HepG2 (cell line): ENCODE data around the gene PRM2. TPM values are rescaled to one million over a fixed set of nuclear protein-coding genes. Genes with fewer than 3 reads are reported as not detected.

Experiments used
- ATF7 ChIP-seq, 2 experiments: fragments of 450-650 bp in 1 of 2; sonication (generic) in 1 of 2; formaldehyde crosslinking in 1 of 2; IDR thresholded peaks; 2 replicates each; pipeline versions ENCODE4 v1.4.0 to v1.6.1; 2016 to 2020; ENCODE audit warnings: antibody characterized with exemption in 1 of 2, mild to moderate bottlenecking in 1 of 2, missing genetic modification reagents in 1 of 2
- FOXP1 ChIP-seq, 2 experiments: fragments of 450-650 bp in 1 of 2; IDR thresholded peaks; 2 replicates each; pipeline ENCODE4 v1.6.1; 2017 to 2018; ENCODE audit warnings: antibody characterized with exemption in 1 of 2
- KDM1A ChIP-seq: IDR thresholded peaks from 2 replicates; pipeline ENCODE4 v1.6.1; 2016; ENCODE audit warnings: missing compliant biosample characterization
- PHF5A ChIP-seq: IDR thresholded peaks from one replicate; pipeline ENCODE4 v1.6.1; 2018; ENCODE audit warnings: low read depth, missing genetic modification reagents; ENCODE audit not compliant: unreplicated experiment
- SAP130 ChIP-seq: IDR thresholded peaks from 2 replicates; pipeline ENCODE4 v1.6.1; 2016; ENCODE audit warnings: low read depth
- ZBTB8A ChIP-seq: sonication (generic); formaldehyde crosslinking; IDR thresholded peaks from 2 replicates; pipeline ENCODE4 v1.4.0; 2020; ENCODE audit warnings: mild to moderate bottlenecking, low read depth, missing genetic modification reagents, borderline replicate concordance
- ZFY ChIP-seq: sonication (generic); formaldehyde crosslinking; IDR thresholded peaks from 2 replicates; pipeline ENCODE4 v1.4.0; 2020; ENCODE audit warnings: missing genetic modification reagents
- ZNF232 ChIP-seq: sonication (generic); formaldehyde crosslinking; IDR thresholded peaks from 2 replicates; pipeline ENCODE4 v1.4.0; 2020; ENCODE audit warnings: missing genetic modification reagents, borderline replicate concordance
- ZNF235 ChIP-seq: sonication (generic); formaldehyde crosslinking; IDR thresholded peaks from 2 replicates; pipeline ENCODE4 v1.8.1; 2023; ENCODE audit warnings: mild to moderate bottlenecking, missing genetic modification reagents, borderline replicate concordance
- ZNF431 ChIP-seq: sonication (generic); formaldehyde crosslinking; IDR thresholded peaks from 2 replicates; pipeline ENCODE4 v1.9.0; 2022; ENCODE audit warnings: missing genetic modification reagents, low read depth, mild to moderate bottlenecking, borderline replicate concordance
- ZNF552 ChIP-seq: sonication (generic); formaldehyde crosslinking; IDR thresholded peaks from 2 replicates; pipeline ENCODE4 v1.9.0; 2022; ENCODE audit warnings: missing genetic modification reagents, mild to moderate bottlenecking, borderline replicate concordance
- ZNF563 ChIP-seq: sonication (generic); formaldehyde crosslinking; IDR thresholded peaks from 2 replicates; pipeline ENCODE4 v1.8.0; 2022; ENCODE audit warnings: mild to moderate bottlenecking, moderate library complexity, missing genetic modification reagents
- ZNF607 ChIP-seq: sonication (generic); formaldehyde crosslinking; IDR thresholded peaks from 2 replicates; pipeline ENCODE4 v1.5.1; 2020; ENCODE audit warnings: missing genetic modification reagents, mild to moderate bottlenecking, borderline replicate concordance
- ZNF780A ChIP-seq: sonication (generic); formaldehyde crosslinking; IDR thresholded peaks from 2 replicates; pipeline ENCODE4 v1.8.0; 2022; ENCODE audit warnings: mild to moderate bottlenecking, missing genetic modification reagents, moderate library complexity
- ZSCAN29 ChIP-seq: sonication (generic); formaldehyde crosslinking; conservative IDR thresholded peaks from 2 replicates; pipeline ENCODE4 v1.4.0; 2020; ENCODE audit warnings: mild to moderate bottlenecking, missing genetic modification reagents
- polyA plus RNA-seq, 8 experiments: library from polyadenylated mRNA; depleted of rRNA in 3 of 8; stranded (reverse) in 7 of 8; unstranded in 1 of 8; fragments of >200 nt; fragmentation: Illumina TruSeq in 4 of 8; extraction: Trizol in 4 of 8; gene quantifications; 2 replicates each; pipeline versions ENCODE4 v1.2.1 to v1.2.3, GENCODE V29; 2011 to 2016; ENCODE audit warnings: low read depth in 4 of 8, missing spikeins in 1 of 8, mixed read lengths in 1 of 8; ENCODE audit not compliant: insufficient read depth in 1 of 8
- total RNA-seq, 5 experiments: library from RNA; depleted of rRNA; stranded (reverse); fragments of >200 nt; fragmentation: Illumina TruSeq; extraction: Trizol; gene quantifications; 2 replicates each; pipeline ENCODE4 v1.2.3, GENCODE V29; 2016; ENCODE audit warnings: low read depth in 1 of 5
- TF ChIP-seq, protein P1 (sequence below): sonication (generic); formaldehyde crosslinking; IDR thresholded peaks from 2 replicates; pipeline ENCODE4; 2020; ENCODE audit warnings: missing genetic modification reagents, mild to moderate bottlenecking, borderline replicate concordance
- TF ChIP-seq, protein P2 (sequence below): IDR thresholded peaks from 2 replicates; pipeline ENCODE4 v1.6.1; 2016; ENCODE audit warnings: mild to moderate bottlenecking, missing biosample characterization, missing genetic modification reagents
- TF ChIP-seq, protein P3 (sequence below): sonication (generic); formaldehyde crosslinking; IDR thresholded peaks from 2 replicates; pipeline ENCODE4 v1.5.1; 2020; ENCODE audit warnings: mild to moderate bottlenecking, missing genetic modification reagents, moderate library complexity
- TF ChIP-seq, protein P4 (sequence below): IDR thresholded peaks from 2 replicates; pipeline ENCODE4 v1.6.1; 2018; ENCODE audit warnings: missing genetic modification reagents
- TF ChIP-seq, protein P5 (sequence below): sonication (generic); formaldehyde crosslinking; IDR thresholded peaks from 2 replicates; pipeline ENCODE4 v1.5.1; 2020; ENCODE audit warnings: missing genetic modification reagents, mild to moderate bottlenecking, borderline replicate concordance

The PRM2 gene
- total and polyA plus RNA-seq, 2 of the 13 experiments (the other 11 are each of a cell fraction or from before 2014, with no cell fraction given): 0.54 TPM; not detected in 1

DNA sequence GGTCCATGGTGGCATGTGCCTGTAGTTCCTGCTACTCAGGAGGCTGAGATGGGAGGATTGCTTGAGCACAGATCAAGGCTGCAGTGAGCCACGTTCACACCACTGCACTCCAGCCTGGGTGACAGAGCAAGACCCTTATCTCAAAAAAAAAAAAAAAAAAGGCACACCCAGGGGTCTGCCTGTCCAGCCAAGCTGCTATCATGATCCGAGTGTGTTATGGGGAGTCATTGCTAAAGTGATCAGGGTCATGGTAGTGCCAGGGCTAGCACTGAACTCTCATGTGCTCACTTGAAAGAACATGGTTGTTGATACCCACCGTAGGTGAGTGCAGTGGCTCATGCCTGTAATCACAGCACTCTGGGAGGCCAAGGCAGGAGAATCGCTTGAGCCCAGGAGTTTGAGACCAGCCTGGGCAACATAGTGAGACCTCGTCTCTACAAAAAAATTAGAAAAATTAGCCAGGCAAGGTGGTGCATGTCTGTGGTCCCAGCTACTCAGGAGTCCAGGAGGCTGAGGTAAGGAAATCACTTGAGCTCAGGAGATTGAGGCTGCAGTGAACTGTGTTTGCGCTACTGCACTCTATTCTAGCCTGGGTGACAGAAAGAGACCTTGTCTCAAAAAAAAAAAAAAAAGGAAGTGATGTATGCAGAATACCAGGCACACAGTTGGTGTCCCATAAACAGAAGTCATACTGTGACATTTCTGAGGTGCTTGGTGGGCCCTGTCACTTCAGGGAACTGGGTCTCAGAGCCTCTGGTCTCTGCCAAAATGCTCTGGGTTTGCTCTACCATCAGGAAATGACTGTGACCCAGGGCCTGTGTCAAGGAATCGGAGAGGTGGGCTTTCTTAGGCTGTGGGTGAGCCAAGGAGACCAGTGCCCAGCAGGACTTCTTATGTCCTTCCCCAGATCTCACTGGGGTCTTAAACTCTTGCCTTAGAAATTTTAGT lies 2.7 kb upstream of the PRM2 start (continued):
- TF ChIP-seq ZNF431 (CRISPR knock-in tag) (peak; percentile 34; the same call in 1 of the 2 replicates), KDM1A (CRISPR knock-in tag) (0 out of 2 replicates have a peak, but pooled peaks have one; percentile 5), ATF7 (IDR thresholded peaks at IDR 0.05) (no peak), ATF7 (CRISPR knock-in tag; IDR thresholded peaks at IDR 0.05) (no peak; the same call in 1 of the 2 replicates), ZBTB8A (peak; percentile 81; the same call in 1 of the 2 replicates), ZNF607 (0 out of 2 replicates have a peak, but pooled peaks have one; percentile 48), PHF5A (CRISPR knock-in tag) (no peak), ZSCAN29 (0 out of 2 replicates have a peak, but pooled peaks have one; percentile 21), ZFY (CRISPR knock-in tag) (no peak), ZNF780A (CRISPR knock-in tag) (no peak), ZNF235 (CRISPR knock-in tag) (no peak), SAP130 (CRISPR knock-in tag) (no peak), ZNF232 (CRISPR knock-in tag) (peak; percentile 87; the same call in 1 of the 2 replicates), ZNF563 (0 out of 2 replicates have a peak, but pooled peaks have one; percentile 6), FOXP1 (IDR thresholded peaks at IDR 0.05) (no peak), FOXP1 (CRISPR knock-in tag; IDR thresholded peaks at IDR 0.05) (no peak), ZNF552 (CRISPR knock-in tag) (0 out of 2 replicates have a peak, but pooled peaks have one; percentile 70)
- TF ChIP-seq, protein P1, sequence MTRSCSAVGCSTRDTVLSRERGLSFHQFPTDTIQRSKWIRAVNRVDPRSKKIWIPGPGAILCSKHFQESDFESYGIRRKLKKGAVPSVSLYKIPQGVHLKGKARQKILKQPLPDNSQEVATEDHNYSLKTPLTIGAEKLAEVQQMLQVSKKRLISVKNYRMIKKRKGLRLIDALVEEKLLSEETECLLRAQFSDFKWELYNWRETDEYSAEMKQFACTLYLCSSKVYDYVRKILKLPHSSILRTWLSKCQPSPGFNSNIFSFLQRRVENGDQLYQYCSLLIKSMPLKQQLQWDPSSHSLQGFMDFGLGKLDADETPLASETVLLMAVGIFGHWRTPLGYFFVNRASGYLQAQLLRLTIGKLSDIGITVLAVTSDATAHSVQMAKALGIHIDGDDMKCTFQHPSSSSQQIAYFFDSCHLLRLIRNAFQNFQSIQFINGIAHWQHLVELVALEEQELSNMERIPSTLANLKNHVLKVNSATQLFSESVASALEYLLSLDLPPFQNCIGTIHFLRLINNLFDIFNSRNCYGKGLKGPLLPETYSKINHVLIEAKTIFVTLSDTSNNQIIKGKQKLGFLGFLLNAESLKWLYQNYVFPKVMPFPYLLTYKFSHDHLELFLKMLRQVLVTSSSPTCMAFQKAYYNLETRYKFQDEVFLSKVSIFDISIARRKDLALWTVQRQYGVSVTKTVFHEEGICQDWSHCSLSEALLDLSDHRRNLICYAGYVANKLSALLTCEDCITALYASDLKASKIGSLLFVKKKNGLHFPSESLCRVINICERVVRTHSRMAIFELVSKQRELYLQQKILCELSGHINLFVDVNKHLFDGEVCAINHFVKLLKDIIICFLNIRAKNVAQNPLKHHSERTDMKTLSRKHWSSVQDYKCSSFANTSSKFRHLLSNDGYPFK: 0 out of 2 replicates have a peak, but pooled peaks have one; percentile 44
- TF ChIP-seq, protein P2, sequence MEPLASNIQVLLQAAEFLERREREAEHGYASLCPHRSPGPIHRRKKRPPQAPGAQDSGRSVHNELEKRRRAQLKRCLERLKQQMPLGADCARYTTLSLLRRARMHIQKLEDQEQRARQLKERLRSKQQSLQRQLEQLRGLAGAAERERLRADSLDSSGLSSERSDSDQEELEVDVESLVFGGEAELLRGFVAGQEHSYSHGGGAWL: peak; percentile 22; the same call in 1 of the 2 replicates
- TF ChIP-seq, protein P3, sequence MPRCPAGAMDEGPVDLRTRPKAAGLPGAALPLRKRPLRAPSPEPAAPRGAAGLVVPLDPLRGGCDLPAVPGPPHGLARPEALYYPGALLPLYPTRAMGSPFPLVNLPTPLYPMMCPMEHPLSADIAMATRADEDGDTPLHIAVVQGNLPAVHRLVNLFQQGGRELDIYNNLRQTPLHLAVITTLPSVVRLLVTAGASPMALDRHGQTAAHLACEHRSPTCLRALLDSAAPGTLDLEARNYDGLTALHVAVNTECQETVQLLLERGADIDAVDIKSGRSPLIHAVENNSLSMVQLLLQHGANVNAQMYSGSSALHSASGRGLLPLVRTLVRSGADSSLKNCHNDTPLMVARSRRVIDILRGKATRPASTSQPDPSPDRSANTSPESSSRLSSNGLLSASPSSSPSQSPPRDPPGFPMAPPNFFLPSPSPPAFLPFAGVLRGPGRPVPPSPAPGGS: peak; percentile 16; the same call in 1 of the 2 replicates
- TF ChIP-seq, protein P4, sequence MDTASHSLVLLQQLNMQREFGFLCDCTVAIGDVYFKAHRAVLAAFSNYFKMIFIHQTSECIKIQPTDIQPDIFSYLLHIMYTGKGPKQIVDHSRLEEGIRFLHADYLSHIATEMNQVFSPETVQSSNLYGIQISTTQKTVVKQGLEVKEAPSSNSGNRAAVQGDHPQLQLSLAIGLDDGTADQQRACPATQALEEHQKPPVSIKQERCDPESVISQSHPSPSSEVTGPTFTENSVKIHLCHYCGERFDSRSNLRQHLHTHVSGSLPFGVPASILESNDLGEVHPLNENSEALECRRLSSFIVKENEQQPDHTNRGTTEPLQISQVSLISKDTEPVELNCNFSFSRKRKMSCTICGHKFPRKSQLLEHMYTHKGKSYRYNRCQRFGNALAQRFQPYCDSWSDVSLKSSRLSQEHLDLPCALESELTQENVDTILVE (CRISPR knock-in tag): no peak; the same call in 1 of the 2 replicates
- TF ChIP-seq, protein P5, sequence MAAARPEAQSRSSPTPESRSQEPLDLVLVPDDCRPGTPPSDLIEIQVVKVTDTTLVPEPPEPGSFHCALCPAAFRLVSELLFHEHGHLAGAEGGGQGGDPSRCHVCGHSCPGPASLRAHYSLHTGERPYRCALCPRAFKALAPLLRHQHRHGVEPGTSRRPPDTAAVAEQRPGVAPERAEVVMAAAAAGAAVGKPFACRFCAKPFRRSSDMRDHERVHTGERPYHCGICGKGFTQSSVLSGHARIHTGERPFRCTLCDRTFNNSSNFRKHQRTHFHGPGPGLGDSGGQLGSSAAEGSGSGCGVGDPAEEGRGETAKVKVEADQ (CRISPR knock-in tag): peak; percentile 22; the same call in 1 of the 2 replicates
